Measurements from ENCODE around the gene FNDC7.
"Not testable (repeated sequence)": the region's sequence is repeated elsewhere in the genome, so short reads cannot be mapped to it uniquely, and the experiment has no call there.

FNDC7 gene

GRCh38 chr1:108678706-108679105 lies 34.0 kb upstream of the FNDC7 start:
- POLR2A ChIA-PET = interaction anchor here (8.0 kb wide), 1 partner anchor 13 kb away, joined by 62 read pairs; the partner anchor contains the start of gene PRPF38B
- CTCF ChIA-PET = no interaction called here
- no peak for DNase-seq (ENCODE audit: extremely low spot score)

GRCh38 chr1:108679586-108680213 lies 33.0 kb upstream of the FNDC7 start:
- TF ChIP-seq ELF4 (IDR thresholded peaks at IDR 0.05) = no peak
- no peak for TF ChIP-seq FOXK2 (IDR thresholded peaks at IDR 0.05)
- TF ChIP-seq ARNT (IDR thresholded peaks at IDR 0.05) = no peak
- TF ChIP-seq, protein P1, sequence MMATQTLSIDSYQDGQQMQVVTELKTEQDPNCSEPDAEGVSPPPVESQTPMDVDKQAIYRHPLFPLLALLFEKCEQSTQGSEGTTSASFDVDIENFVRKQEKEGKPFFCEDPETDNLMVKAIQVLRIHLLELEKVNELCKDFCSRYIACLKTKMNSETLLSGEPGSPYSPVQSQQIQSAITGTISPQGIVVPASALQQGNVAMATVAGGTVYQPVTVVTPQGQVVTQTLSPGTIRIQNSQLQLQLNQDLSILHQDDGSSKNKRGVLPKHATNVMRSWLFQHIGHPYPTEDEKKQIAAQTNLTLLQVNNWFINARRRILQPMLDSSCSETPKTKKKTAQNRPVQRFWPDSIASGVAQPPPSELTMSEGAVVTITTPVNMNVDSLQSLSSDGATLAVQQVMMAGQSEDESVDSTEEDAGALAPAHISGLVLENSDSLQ (IDR thresholded peaks at IDR 0.05) = no peak
- no peak for TF ChIP-seq CTBP1 (IDR thresholded peaks at IDR 0.05; ENCODE audit: borderline replicate concordance)
- no peak for TF ChIP-seq ZNF384 (IDR thresholded peaks at IDR 0.05)
- no peak for TF ChIP-seq HDGF (IDR thresholded peaks at IDR 0.05; ENCODE audit: borderline replicate concordance)
- TF ChIP-seq FOXM1 (IDR thresholded peaks at IDR 0.05; ENCODE audit: borderline replicate concordance) = no peak
- no peak for TF ChIP-seq BHLHE40 (IDR thresholded peaks at IDR 0.05; ENCODE audit: borderline replicate concordance)
- no peak for TF ChIP-seq FOXA1 (IDR thresholded peaks at IDR 0.05)
- TF ChIP-seq LEF1 (IDR thresholded peaks at IDR 0.05; ENCODE audit: borderline replicate concordance) = no peak
- TF ChIP-seq TARDBP (IDR thresholded peaks at IDR 0.05) = no peak
- TF ChIP-seq L3MBTL2 (conservative IDR thresholded peaks at IDR 0.05) = no peak
- TF ChIP-seq NFRKB (IDR thresholded peaks at IDR 0.05) = no peak
- no peak for TF ChIP-seq SUZ12 (IDR thresholded peaks at IDR 0.05)
- TF ChIP-seq SP1 (IDR thresholded peaks at IDR 0.05) = no peak
- no peak for DNase-seq (ENCODE audit: extremely low spot score)
- ChIA-PET CTCF (no interaction called here), POLR2A (interaction anchor here (8.0 kb wide), 1 partner anchor 12 kb away, joined by 62 read pairs; the partner anchor contains the start of gene PRPF38B)

More at GRCh38 chr1:108678706-108679105, 34.0 kb upstream of the FNDC7 start:
- TF ChIP-seq L3MBTL2 (conservative IDR thresholded peaks at IDR 0.05) (peak; percentile 27; the same call in 1 of the 2 replicates), TARDBP (IDR thresholded peaks at IDR 0.05) (no peak), SUZ12 (IDR thresholded peaks at IDR 0.05) (no peak), ARNT (IDR thresholded peaks at IDR 0.05) (no peak)

- CTCF ChIA-PET = interaction anchor here (1.8 kb wide), 1 partner anchor 10 kb away, joined by 6 read pairs; the partner anchor contains the start of gene PRPF38B
Measured at GRCh38 chr1:108681701-108682100, 31.0 kb upstream of the FNDC7 start.

DNA sequence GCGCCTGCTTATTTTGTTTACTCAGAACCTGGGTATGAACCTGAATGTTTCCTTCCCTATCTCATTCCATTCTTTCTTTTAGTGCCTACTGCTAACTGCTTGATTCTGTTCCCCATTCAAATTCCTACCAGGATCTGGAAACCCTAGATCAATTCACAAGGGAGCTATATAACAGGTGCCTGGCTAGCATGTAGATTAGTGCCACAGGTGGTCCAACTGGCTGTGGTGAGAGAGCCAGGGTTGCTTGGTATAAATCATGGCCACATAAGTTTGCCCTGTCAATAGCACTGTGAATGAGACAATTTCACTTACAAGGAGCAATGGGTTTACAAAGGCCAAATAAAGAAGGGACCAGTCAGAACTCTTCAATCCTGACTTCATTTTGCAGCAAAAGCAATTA lies 27.2 kb upstream of the FNDC7 start:
- no peak for DNase-seq (ENCODE audit: extremely low spot score)
- TF ChIP-seq, protein P1 (IDR thresholded peaks at IDR 0.05) = 0 out of 2 replicates have a peak, but pooled peaks have one; percentile 14
- TF ChIP-seq L3MBTL2 (conservative IDR thresholded peaks at IDR 0.05) = no peak
- ChIA-PET CTCF (no interaction called here), POLR2A (no interaction called here)

More at GRCh38 chr1:108681701-108682100, 31.0 kb upstream of the FNDC7 start:
- POLR2A ChIA-PET = interaction anchor here (8.0 kb wide), 1 partner anchor 10 kb away, joined by 62 read pairs; the partner anchor contains the start of gene PRPF38B
- DNase-seq (ENCODE audit: extremely low spot score) = not testable (repeated sequence)

- no peak for DNase-seq (ENCODE audit: extremely low spot score)
- CTCF ChIA-PET = no interaction called here
Measured at GRCh38 chr1:108686614-108687313, 25.9 kb upstream of the FNDC7 start.

DNA sequence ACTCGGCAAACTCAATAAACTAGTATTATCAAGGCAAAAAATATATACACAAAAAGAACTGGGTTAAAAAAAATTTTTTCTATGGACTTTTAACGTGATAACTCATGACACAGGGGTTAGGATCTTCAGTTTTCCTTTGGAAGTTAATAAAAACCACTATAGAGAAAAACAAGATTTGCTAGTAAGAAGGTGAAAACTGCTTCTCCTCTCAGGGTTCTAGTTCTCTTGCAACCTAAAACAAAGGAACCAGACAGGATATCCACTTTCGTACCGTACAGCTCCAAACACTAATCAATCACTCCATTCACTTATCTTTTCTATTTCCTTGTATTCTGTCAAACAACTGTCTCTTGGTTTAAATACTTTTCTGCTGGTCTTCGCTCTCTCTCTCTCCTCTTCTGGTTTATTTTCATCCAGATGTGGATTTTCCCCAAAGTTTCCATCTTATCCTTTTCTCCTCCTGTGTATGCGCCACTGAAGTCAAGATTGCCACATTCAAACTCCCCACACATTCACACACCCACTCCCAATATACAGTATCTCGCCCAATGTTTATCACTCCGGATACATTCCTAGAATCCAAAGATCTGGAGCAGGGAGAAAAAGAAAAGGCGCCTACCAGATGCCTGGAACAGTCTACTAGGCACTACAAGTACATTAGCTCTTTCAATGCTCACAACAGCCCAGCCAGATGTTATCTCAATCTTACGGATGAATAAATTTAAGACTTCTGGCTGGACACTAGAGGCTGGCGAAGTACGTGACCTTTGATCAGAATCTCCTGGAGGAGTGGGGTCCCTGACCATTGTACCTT lies 21.4 kb upstream of the FNDC7 start:
- TF ChIP-seq L3MBTL2 (conservative IDR thresholded peaks at IDR 0.05) = no peak
- TF ChIP-seq ZNF384 (IDR thresholded peaks at IDR 0.05) = no peak
- TF ChIP-seq FOXK2 (IDR thresholded peaks at IDR 0.05) = no peak
- no peak for TF ChIP-seq ARNT (IDR thresholded peaks at IDR 0.05)
- TF ChIP-seq ELF4 (IDR thresholded peaks at IDR 0.05) = no peak
- TF ChIP-seq TARDBP (IDR thresholded peaks at IDR 0.05) = no peak
- no peak for TF ChIP-seq LEF1 (IDR thresholded peaks at IDR 0.05; ENCODE audit: borderline replicate concordance)
- no peak for TF ChIP-seq CTBP1 (IDR thresholded peaks at IDR 0.05; ENCODE audit: borderline replicate concordance)
- no peak for TF ChIP-seq FOXA1 (IDR thresholded peaks at IDR 0.05)
- TF ChIP-seq HDGF (IDR thresholded peaks at IDR 0.05; ENCODE audit: borderline replicate concordance) = no peak
- TF ChIP-seq NFRKB (IDR thresholded peaks at IDR 0.05) = no peak
- no peak for TF ChIP-seq SUZ12 (IDR thresholded peaks at IDR 0.05)
- no peak for TF ChIP-seq SP1 (IDR thresholded peaks at IDR 0.05)
- TF ChIP-seq BHLHE40 (IDR thresholded peaks at IDR 0.05; ENCODE audit: borderline replicate concordance) = no peak
- DNase-seq (ENCODE audit: extremely low spot score) = peak; percentile 26
- ChIA-PET POLR2A (interaction anchor here (0.5 to 2.5 kb wide), 48 partner anchors 11 to 1634 kb away, joined by 3 to 62 read pairs (median 4); partner anchors contain the start of genes CLCC1, EEIG2, SLC25A24 and TMEM167B), CTCF (interaction anchor here (0.9 to 1.2 kb wide), 3 partner anchors 10 to 179 kb away, joined by 3 to 6 read pairs (median 4); no protein-coding TSS in a partner anchor)

More at GRCh38 chr1:108686614-108687313, 25.9 kb upstream of the FNDC7 start:
- no peak for TF ChIP-seq CTBP1 (IDR thresholded peaks at IDR 0.05; ENCODE audit: borderline replicate concordance)
- TF ChIP-seq, protein P1 (IDR thresholded peaks at IDR 0.05) = peak; percentile 61
- no peak for TF ChIP-seq NFRKB (IDR thresholded peaks at IDR 0.05)
- TF ChIP-seq SP1 (IDR thresholded peaks at IDR 0.05) = no peak
- POLR2A ChIA-PET = no interaction called here
